Spleen (tissue), 11 donors: ENCODE data around the gene PDZD8. TPM values are rescaled to one million over a fixed set of nuclear protein-coding genes. Genes with fewer than 3 reads are reported as not detected.

Experiments used
- DNase-seq: peaks from one replicate; pipeline ENCODE4 v3.0.0-alpha.2; 2020
- H3K27ac ChIP-seq, 8 donors: fragments of 200-600 bp; sonication (generic) in 7 of 8; 1 replicate in 4 of 8; 2 replicates in 4 of 8; pipeline versions ENCODE4 v1.5.0 to v1.8.0; 2016 to 2021; ENCODE audit warnings: inconsistent platforms in 4 of 8, mild to moderate bottlenecking in 4 of 8, moderate library complexity in 1 of 8
- H3K27me3 ChIP-seq, 7 donors: fragments of 200-600 bp; sonication (generic) in 6 of 7; replicated peaks in 1 of 7; 1 replicate in 4 of 7; 2 replicates in 3 of 7; pipeline versions ENCODE4 v1.5.0 to v1.8.0; 2016 to 2021; ENCODE audit warnings: inconsistent platforms in 3 of 7, mild to moderate bottlenecking in 1 of 7
- H3K36me3 ChIP-seq, 6 donors: fragments of 200-600 bp; sonication (generic) in 5 of 6; 1 replicate in 4 of 6; 2 replicates in 2 of 6; pipeline versions ENCODE4 v1.5.0 to v1.8.0; 2016 to 2021; ENCODE audit warnings: inconsistent platforms in 2 of 6
- H3K4me1 ChIP-seq, 6 donors: fragments of 200-600 bp; sonication (generic) in 5 of 6; 1 replicate in 3 of 6; 2 replicates in 3 of 6; pipeline versions ENCODE4 v1.5.0 to v1.8.0; 2016 to 2021; ENCODE audit warnings: inconsistent platforms in 3 of 6
- H3K4me3 ChIP-seq, 8 donors: fragments of 200-600 bp; sonication (generic) in 7 of 8; 1 replicate in 4 of 8; 2 replicates in 4 of 8; pipeline versions ENCODE4 v1.5.0 to v1.8.0; 2016 to 2021; ENCODE audit warnings: inconsistent platforms in 4 of 8, mild to moderate bottlenecking in 4 of 8, moderate library complexity in 2 of 8
- H3K9me3 ChIP-seq, 8 donors: fragments of 200-600 bp; sonication (generic) in 7 of 8; 1 replicate in 4 of 8; 2 replicates in 4 of 8; pipeline versions ENCODE4 v1.5.0 to v1.8.0; 2016 to 2021; ENCODE audit warnings: inconsistent platforms in 4 of 8
- CTCF ChIP-seq, 11 experiments: fragments of 200-600 bp in 7 of 11; fragments of 450-650 bp in 4 of 11; sonication (generic) in 4 of 11; IDR thresholded peaks in 8 of 11; conservative IDR thresholded peaks in 3 of 11; 1 replicate in 7 of 11; 2 replicates in 4 of 11; pipeline versions ENCODE4 v1.4.0 to v1.8.0; 2016 to 2021; ENCODE audit warnings: antibody characterized with exemption in 11 of 11, inconsistent platforms in 4 of 11, mild to moderate bottlenecking in 1 of 11
- POLR2A ChIP-seq, 3 donors: fragments of 450-650 bp; IDR thresholded peaks; one replicate each; pipeline ENCODE4 v1.5.1; 2017; ENCODE audit warnings: antibody characterized with exemption in 3 of 3, mild to moderate bottlenecking in 1 of 3
- POLR2AphosphoS5 ChIP-seq, 3 donors: sonication (generic); formaldehyde crosslinking; IDR thresholded peaks; one replicate each; pipeline ENCODE4 v1.5.1; 2017; ENCODE audit warnings: antibody characterized with exemption in 3 of 3
- WGBS, 5 donors: extraction: QIAGEN DNeasy Blood & Tissue Kit in 3 of 5; methylation state at CpG; one replicate each; pipeline versions ENCODE4 v1.1.5 to v1.1.7; 2013 to 2018; 5-methylcytosine and 5-hydroxymethylcytosine counted together
- intact Hi-C: fragments of 100-400 bp; cut with DNase I; formaldehyde crosslinking; loops from one replicate; pipeline ENCODE4 v1.15.0; 2023; ENCODE audit warnings: low total_unique reads
- polyA plus RNA-seq, 3 donors: library from polyadenylated mRNA; stranded (reverse); fragments of 200-250 nt; gene quantifications; one replicate each; pipeline ENCODE4 v1.2.1, GENCODE V29; 2013
- total RNA-seq, 7 donors: library from RNA; depleted of rRNA in 3 of 7; stranded (reverse); fragments of >200 nt in 3 of 7; fragmentation: NEBNext Ultra II Directional in 4 of 7; extraction: Animal tissue kit (Norgen Biotek cat#: 25700) in 4 of 7; gene quantifications; one replicate each; pipeline versions ENCODE4 v1.1.0 to v1.2.1, GENCODE V29; 2016 to 2021
- donor health status: healthy with polysubstance abuse.
- donor health status: DM: no; HTN: no; CAD: no; lungs with moderate emphysema.
- donor health status: DM: no; HTN: no; CAD: no.
- donor health status: Bipolar disorder and iron deficiency.
- donor health status: healthy.
- donor health status: DM: no; HTN: no; CAD: no.
- donor health status: DM: yes; HTN: yes; CAD: no.

PDZD8 gene
- total and polyA plus RNA-seq, 10 donors, result 0.91 to 119 (median 26.5) TPM

DNA sequence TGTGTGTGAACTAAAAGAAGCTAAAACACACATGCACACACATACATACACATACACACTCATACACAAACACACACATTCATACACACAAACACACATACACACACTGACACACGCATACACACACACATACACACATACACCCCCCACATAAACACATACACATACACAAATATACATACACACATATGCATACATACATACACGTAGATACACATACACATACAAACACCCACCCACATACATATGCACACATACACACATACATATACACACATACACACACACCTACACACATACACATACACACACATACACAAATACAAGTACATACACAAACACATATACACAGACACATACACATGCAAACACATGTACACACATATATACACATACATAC, 106.3 kb downstream of the PDZD8 start:
- no peaks in the 10 kb centered on the region for H3K4me1 ChIP-seq
- 91 to 100% (median 95%) methylated on average over 2 of the region's 2 CpGs for WGBS, 5 donors
- TF ChIP-seq POLR2A (IDR thresholded peaks at IDR 0.05) (no peak), CTCF (IDR thresholded peaks at IDR 0.05 in 8 of 11, conservative IDR thresholded peaks at IDR 0.05 in 3 of 11) (no peak), POLR2AphosphoS5 (IDR thresholded peaks at IDR 0.05) (no peak)
- no peak overlapping the region for H3K4me3 ChIP-seq
- H3K27ac ChIP-seq, result no peak overlapping the region
- H3K9me3 ChIP-seq, result no peaks in the 10 kb centered on the region
- intact Hi-C loops, result no loop called here
- peaks cover 0 to 9% (median 0%) of the 10 kb centered on the region in 7 donors for H3K27me3 ChIP-seq
- H3K36me3 ChIP-seq, result peaks cover 0 to 3% (median 0%) of the 10 kb centered on the region in 6 donors
- DNase-seq, result no peak

DNA sequence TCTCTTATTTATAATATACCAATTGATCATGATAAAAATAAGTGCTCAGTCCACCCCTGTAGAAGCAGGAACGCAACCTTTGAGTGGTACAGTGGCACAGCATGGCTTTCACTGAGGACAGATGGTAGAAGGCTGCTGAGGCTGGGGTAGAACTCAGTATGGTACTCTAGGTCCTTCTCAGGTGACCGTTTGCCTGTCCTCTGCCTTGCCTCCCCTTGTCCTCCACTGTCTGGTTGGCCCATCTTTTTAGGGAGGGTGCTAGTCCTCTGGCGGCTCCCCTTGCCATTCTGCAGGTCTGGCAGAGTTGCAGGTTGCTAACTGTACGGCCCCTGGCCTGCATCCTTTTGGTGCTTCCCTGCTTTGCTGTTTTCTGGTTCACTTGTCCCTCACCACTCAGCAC, 107.0 kb downstream of the PDZD8 start:
- no peak overlapping the region for H3K4me3 ChIP-seq
- DNase-seq, result no peak
- no peaks in the 10 kb centered on the region for H3K9me3 ChIP-seq
- intact Hi-C loops, result no loop called here
- no peak overlapping the region for H3K27ac ChIP-seq
- H3K36me3 ChIP-seq, result peaks cover 0 to 3% (median 0%) of the 10 kb centered on the region in 6 donors
- 90 to 94% (median 92%) methylated on average over 4 of the region's 4 CpGs for WGBS, 5 donors
- peaks cover 0 to 15% (median 0%) of the 10 kb centered on the region in 7 donors for H3K27me3 ChIP-seq
- TF ChIP-seq POLR2AphosphoS5 (IDR thresholded peaks at IDR 0.05), result no peak
- no peak for TF ChIP-seq CTCF (IDR thresholded peaks at IDR 0.05 in 8 of 11, conservative IDR thresholded peaks at IDR 0.05 in 3 of 11)
- no peak for TF ChIP-seq POLR2A (IDR thresholded peaks at IDR 0.05)
- H3K4me1 ChIP-seq, result no peaks in the 10 kb centered on the region

GRCh38 chr10:117266812-117267211, 108.4 kb downstream of the PDZD8 start:
- 89 to 97% (median 91%) methylated on average over 2 of the region's 2 CpGs for WGBS, 5 donors
- H3K27ac ChIP-seq, result no peak overlapping the region

DNA sequence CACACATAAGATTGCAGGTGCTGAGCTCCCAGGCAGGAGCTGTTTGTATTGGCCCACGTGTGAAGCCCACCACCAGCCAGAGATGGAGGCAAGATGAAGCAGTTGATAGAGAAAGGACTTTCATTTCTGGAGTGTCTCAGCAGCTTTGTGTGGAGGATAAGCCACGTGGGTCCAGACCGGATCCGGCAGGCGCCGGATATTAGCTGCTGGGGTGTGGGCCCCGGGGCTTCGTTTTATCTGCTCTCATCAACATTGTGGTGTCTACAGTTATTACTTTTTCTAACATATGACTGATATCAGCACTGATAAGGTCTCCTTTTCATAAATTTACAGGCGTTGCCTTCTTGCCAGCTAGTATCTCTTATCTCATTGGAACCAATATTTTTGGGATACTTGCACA, 108.8 kb downstream of the PDZD8 start:
- WGBS, 5 donors, result 83 to 93% (median 88%) methylated on average over 9 of the region's 9 CpGs
- Histone ChIP-seq H3K9me3 (no peaks in the 10 kb centered on the region), H3K4me3 (no peak overlapping the region), H3K4me1 (no peaks in the 10 kb centered on the region), H3K27me3 (peaks cover 0 to 34% (median 0%) of the 10 kb centered on the region in 7 donors), H3K36me3 (peaks cover 0 to 3% (median 0%) of the 10 kb centered on the region in 6 donors), H3K27ac (no peak overlapping the region)
- DNase-seq, result no peak
- TF ChIP-seq CTCF (IDR thresholded peaks at IDR 0.05 in 8 of 11, conservative IDR thresholded peaks at IDR 0.05 in 3 of 11) (no peak), POLR2AphosphoS5 (IDR thresholded peaks at IDR 0.05) (no peak), POLR2A (IDR thresholded peaks at IDR 0.05) (no peak)
- intact Hi-C loops, result no loop called here

More at GRCh38 chr10:117266812-117267211, 108.4 kb downstream of the PDZD8 start:
- intact Hi-C loops, result no loop called here
- Histone ChIP-seq H3K27me3 (peaks cover 0 to 30% (median 0%) of the 10 kb centered on the region in 7 donors), H3K36me3 (peaks cover 0 to 3% (median 0%) of the 10 kb centered on the region in 6 donors), H3K4me3 (no peak overlapping the region), H3K9me3 (no peaks in the 10 kb centered on the region), H3K4me1 (no peaks in the 10 kb centered on the region)
- TF ChIP-seq POLR2A (IDR thresholded peaks at IDR 0.05) (no peak), CTCF (IDR thresholded peaks at IDR 0.05 in 8 of 11, conservative IDR thresholded peaks at IDR 0.05 in 3 of 11) (no peak), POLR2AphosphoS5 (IDR thresholded peaks at IDR 0.05) (no peak)
- no peak for DNase-seq
